ENCODE results near the gene PPIP5K1.

- no peak for TF ChIP-seq CTCF (conservative IDR thresholded peaks at IDR 0.05; ENCODE audit: low read length)
- no peak for TF ChIP-seq EZH2phosphoT487 (IDR thresholded peaks at IDR 0.05; ENCODE audit: borderline replicate concordance, low read depth, low read length)
Measured at GRCh38 chr15:43508991-43509659, 80.9 kb downstream of the PPIP5K1 start.
